Neural cell (in vitro differentiated cells): ENCODE measurements around the gene LRBA.

Experiments used
- CTCF ChIP-seq: fragments of 450-650 bp; IDR thresholded peaks from 2 replicates; pipeline ENCODE4 v1.5.1; 2014; ENCODE audit warnings: antibody characterized with exemption, mild to moderate bottlenecking, moderate library complexity; ENCODE audit not compliant: poor library complexity, severe bottlenecking
- EZH2 ChIP-seq: fragments of 200-600, 300-800 bp; shearing (Covaris generic), sonication (generic); IDR thresholded peaks from 2 replicates; pipeline ENCODE4 v1.6.1; 2014; ENCODE audit warnings: antibody characterized with exemption, low read length, borderline replicate concordance, mild to moderate bottlenecking; ENCODE audit not compliant: insufficient read depth, poor library complexity, severe bottlenecking

DNA sequence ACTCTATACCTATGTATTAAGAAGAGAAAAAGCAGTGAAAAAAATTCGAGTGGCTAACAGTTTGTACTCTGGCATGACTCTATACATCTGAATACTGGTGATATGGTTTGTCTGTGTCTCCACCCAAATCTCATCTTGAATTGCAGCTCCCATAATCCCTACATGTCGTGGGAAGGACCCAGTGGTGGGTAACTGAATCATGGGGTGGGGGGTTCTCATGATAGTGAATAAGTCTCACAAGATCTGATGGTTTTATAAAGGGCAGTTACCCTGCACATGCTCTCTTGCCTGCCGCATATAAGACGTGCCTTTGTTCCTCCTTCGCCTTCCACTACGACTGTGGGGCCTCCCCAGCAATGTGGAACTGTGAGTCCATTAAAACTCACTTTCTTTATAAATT, 70.4 kb downstream of the LRBA start:
- TF ChIP-seq CTCF (no peak), EZH2 (no peak)
